ENCODE measurements around the gene KCNG2.

- TF ChIP-seq, protein P1, sequence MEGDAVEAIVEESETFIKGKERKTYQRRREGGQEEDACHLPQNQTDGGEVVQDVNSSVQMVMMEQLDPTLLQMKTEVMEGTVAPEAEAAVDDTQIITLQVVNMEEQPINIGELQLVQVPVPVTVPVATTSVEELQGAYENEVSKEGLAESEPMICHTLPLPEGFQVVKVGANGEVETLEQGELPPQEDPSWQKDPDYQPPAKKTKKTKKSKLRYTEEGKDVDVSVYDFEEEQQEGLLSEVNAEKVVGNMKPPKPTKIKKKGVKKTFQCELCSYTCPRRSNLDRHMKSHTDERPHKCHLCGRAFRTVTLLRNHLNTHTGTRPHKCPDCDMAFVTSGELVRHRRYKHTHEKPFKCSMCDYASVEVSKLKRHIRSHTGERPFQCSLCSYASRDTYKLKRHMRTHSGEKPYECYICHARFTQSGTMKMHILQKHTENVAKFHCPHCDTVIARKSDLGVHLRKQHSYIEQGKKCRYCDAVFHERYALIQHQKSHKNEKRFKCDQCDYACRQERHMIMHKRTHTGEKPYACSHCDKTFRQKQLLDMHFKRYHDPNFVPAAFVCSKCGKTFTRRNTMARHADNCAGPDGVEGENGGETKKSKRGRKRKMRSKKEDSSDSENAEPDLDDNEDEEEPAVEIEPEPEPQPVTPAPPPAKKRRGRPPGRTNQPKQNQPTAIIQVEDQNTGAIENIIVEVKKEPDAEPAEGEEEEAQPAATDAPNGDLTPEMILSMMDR (IDR thresholded peaks at IDR 0.05), result no peak
- TF ChIP-seq EZH2 (IDR thresholded peaks at IDR 0.05), result no peak
Observed at GRCh38 chr18:79935499-79935898, 137.8 kb downstream of the KCNG2 start.

Data from neural progenitor cell (in vitro differentiated cells).